Right kidney (tissue), 1 donor: ENCODE results near the gene TMPRSS2.

Experiments
- DNase-seq: peaks from one replicate; pipeline ENCODE4 v3.0.0-alpha.2; 2016

Gene TMPRSS2

DNA sequence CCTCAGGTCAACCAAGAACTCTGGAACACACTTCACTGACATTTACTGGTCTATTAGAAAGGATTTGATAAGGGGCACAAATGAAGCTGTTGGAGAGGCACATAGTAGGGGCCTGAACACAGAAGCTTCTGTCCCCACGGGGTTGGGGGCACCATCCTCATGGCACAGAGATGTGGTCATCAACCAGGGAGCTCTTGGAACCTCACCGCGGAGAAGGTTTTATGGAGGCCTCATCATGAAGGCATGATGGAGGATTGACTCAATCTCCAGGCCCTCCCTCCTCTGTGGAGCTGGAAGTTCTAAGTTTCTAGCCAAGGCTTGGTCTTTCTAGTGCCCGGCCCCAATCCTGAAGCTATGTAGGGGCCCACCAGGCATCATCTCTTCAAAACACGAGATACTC lies 58.3 kb downstream of the TMPRSS2 start:
- DNase-seq = no peak

DNA sequence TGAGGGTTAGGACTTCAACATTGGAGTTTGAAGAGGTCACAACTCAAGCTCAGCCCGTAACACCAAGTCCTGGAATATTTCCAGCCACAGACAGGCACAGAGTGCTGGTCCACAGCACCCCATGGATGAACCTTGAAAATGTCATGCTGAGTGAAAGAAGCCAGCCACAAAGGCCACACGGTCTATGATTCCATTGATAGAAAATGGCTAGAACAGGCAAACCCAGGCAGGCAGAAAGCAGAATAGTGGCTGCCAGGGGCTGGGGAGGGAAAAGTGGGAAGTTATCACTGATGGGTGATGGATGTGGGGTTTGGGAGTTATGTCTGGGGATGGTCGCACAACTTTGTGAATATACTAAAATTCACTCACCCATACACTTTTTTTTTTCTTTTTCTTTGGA lies 60.6 kb downstream of the TMPRSS2 start:
- no peak for DNase-seq

DNA sequence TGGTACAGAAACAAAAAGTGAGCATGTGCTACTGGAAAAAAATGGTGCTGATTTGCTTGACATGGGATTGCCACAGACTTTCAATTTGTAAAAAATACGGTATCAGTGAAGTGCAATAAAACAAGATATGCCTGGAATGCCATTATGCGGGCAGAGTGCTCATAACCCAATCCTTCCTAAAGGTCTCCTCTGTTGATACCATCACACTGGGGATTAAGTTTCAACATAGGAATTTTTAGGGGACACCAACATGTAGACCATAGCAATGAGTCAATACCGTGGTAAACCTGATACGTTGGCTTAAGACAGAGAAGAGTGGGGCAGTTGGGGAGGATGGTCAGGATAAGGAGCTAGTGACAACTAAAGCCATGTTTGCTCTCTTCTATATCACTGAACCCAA lies 61.4 kb downstream of the TMPRSS2 start:
- no peak for DNase-seq

DNA sequence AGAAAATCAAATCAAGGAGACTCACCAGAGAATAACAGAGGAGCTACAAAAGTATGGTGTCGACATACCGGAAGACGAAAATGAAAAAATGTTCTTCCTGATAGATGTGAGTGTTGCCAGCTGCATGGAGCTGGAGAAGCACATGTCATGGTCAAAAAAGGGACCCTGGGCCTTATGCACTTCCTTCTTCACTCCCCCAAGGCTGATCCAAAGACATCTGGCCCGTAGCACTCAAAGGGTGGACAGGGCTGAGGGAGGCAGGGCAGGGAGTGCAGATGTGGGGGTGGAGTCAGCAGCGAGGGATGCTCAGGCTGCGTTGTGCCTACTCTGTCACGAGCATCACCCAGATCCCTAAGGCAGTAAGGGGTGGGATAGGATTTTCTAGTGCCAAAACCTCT lies 62.5 kb downstream of the TMPRSS2 start:
- DNase-seq = no peak

DNA sequence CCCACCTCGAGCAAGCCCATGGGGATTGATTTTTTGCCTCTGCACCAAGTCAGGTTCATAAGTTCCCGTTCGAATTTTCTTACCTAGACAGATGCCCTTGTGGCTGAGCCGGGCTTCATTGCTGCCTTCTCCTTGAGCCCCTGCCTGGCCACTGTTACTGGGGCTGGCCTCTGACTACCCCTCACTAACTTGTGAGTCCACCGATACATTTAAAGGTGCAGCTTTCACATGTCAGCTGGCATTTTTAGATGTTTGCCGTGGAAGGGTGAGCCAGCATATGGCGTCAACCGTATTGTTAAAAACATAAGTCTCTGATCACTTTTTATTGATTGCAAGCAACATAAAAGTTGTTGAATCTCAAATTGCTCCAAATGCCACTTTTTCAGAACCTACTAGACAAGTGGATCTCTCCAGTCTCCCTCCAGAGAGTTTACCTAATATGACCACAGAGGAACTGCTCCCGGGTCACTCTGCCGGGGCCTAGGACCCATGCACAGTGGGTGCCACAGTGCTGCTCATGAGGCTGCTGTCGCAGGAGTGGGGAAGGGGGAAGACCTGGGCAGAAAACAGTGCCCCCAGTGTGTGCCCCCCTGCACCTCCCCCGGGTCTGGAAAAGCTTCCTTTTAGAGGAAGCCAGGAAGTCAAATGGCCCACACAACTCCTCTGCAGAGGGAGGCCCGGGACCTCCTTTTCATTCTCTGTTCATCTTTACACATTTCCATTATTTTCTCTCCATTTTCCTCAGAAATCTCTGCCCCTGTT lies 63.1 kb downstream of the TMPRSS2 start:
- DNase-seq = no peak

DNA sequence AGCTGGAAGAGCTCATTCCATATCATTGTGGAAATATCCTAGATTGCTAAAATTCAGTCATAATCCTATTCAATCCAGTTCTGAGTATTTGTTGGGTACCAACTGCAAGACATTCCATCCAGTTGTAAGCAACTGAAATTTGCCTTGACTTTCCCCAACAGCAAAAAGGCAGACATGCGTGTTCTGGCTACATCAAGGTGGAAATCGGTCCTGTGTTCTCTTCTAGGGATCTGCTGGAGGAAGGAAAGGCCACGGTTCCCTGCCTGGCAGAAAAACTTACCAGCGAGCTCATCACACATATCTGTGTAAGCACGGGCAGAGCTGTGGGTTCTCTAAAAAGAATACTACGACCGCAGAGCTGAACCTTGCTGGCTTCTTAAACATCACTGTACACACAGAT lies 64.4 kb downstream of the TMPRSS2 start:
- DNase-seq = no peak

DNA sequence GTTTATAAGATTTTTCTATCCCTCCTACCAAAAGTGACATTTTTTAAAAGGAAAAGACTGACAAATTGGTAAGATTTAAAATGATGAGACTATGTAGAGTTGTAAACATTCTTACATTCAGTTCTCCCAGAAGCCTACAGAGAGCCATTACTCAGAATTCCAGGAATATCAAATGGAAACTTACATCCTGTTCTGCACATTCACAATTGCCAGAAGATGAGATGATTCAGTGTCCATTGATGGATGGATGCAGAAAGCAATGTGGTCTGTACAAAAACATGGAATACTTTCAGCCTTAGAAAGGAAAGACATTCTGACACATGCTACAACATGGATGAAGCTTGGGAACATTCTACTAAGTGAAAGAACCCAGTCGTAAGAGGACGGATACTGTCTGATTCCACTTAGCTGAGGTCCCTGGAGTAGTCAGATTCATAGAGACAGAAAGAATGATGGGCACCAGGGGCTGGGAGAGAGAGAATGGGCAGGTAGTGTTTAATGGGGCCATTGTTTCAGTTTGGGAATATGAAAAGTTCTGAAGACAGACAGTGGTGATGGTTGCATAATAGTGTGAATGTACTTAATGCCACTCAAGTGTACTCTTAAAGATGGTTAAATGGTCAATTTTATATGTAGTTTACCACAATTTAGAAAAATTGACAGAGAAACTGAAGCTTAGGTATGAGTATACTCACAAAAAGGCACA lies 65.3 kb downstream of the TMPRSS2 start:
- no peak for DNase-seq

DNA sequence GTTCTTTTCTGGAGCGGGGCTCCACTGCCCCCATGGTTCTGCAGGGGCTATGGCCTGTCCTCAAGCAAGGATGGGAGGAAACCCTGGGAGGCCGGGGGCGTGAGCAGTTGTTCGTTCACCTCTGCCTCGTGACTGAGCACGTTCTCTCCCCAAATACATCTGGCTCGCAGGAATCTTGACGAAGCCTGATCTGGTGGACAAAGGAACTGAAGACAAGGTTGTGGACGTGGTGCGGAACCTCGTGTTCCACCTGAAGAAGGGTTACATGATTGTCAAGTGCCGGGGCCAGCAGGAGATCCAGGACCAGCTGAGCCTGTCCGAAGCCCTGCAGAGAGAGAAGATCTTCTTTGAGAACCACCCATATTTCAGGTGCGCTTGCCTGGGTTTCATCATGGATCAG lies 66.4 kb downstream of the TMPRSS2 start:
- DNase-seq = no peak

DNA sequence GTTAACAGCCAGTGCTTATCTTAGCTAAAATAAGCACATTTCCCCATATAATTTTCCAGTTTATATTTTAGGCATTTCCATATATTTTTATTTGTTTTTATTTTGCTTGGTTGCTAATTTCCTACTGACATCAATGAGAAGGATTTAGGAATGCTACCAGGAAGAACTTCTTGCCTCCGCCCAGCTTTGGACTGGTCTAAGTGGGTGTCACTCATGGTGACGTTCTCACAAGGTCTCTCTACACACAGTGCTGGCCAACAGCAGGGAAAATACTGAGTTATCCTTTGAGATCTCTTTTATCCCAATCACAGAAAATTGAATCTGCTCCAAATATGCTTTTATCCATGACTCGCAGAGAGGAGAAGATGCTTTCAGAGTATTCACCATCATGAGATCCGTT lies 68.7 kb downstream of the TMPRSS2 start:
- no peak for DNase-seq

DNA sequence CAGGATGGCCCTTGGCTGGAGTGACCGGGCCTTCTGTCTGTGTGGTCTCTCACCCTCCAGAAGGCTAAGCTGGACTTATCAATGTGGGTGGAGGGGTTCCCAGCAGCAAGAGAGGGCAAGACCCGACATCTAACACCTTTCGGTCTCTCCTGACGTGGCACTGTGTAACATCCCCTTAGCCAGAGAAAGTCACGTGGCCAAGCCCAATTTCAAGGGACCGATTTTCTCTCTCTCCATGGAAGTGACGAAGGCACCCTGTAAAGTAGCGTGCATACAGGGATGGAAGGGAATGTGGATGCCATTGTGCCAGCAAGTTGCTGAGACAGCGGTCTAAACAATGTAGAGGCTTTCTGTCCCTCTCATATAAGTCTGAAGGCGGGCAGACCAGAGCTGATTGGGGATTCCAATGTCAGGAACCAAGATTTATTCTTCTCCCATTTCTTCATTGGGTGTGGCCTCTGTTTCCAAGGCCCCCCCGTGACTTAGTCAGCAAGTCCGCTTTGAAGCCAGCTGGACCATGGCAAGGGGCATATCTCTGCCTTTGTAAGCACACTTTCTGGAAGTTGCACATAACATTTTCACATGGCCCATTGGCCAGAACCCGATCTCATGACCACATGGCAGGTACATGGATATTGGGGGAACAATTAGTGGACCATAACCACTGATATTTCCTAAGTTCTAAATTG lies 69.4 kb downstream of the TMPRSS2 start:
- DNase-seq = no peak

DNA sequence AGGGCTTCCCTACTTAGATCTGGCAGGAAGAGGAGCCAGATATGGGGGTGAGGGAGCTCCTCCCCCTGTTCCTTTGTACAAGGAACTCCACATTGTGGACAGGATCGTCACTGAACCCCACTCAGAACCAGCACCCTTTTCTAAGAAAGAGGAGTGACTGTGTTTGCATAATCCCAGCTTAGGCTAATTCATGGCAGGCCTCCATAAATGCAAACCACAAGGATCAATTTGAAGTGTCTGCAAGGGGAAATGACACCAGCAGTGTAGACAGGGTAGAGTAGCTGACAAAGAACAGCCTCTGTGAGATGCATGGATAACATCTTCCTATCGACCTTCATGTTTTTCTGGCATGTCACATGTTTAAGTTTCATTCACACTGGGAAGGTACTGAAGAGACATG lies 70.2 kb downstream of the TMPRSS2 start:
- DNase-seq = no peak

DNA sequence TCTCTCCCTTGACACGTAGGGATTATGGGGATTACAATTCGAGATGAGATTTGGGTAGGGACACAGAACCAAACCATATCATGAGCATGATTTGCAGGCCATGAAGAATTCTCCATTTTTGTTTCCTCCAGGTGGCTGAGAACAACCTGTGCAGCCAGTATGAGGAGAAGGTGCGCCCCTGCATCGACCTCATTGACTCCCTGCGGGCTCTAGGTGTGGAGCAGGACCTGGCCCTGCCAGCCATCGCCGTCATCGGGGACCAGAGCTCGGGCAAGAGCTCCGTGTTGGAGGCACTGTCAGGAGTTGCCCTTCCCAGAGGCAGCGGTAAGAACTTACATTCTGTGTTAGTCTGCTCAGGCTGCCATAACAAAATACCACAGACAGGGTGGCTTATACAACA lies 72.3 kb downstream of the TMPRSS2 start:
- no peak for DNase-seq

DNA sequence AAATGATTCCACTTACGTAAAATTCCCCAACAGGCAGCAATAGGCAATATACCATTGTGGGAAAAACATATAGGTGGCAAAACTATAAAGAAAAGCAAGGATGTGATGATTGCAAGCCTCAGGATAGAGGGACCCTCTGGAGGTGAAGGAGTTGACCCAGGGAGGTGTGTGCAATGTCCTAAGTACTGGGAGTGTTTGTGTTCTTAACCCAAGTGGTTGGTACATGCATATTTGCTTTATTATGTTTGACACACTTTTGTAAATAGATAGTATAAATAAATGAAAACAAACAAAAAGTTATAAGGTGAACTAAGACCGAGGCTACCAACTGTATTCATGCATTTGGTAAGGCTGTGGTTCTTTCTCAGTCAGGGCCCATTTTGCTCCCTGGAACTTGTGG lies 74.4 kb downstream of the TMPRSS2 start:
- DNase-seq = no peak

DNA sequence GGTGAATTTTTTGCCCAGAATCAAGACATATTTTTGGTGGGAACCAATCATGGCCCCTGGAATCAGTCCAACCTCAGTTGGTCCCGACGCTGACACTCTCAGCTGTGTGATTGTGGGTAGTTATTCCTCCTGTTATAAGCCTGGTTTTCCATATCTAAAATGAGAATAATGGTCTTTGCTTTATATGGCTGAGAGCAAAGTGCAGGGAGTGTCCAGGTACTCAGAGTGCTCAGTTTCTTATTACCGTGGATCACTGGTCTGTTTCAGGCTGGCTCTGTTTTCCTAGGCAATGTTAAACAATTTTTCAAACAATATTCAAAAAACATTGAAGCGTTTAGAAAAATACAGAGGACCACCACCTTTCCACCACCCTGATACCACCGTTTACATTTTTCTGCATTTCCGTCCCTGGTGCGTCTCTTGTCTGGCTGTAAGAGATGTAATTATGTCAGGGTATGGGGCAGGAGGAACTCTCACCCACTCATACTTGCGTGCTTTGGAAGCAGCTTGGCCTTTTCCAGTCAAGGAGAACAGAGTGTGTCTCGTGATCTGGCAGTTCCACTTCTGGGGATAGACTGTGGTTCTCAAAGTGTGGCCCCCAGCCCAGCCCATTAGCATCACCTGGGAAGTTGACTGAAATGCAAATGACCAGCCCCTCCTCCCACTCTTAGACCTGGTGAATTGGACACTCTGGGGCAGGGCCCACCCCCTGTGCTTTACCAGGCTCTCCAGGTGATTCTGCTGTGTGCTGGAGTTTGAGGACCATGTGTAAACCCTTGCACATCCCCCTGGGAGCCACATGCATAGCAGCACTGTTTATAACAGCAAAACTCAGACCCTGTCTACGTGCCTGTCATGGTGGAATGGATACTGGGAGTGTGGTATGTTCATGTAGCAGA lies 75.1 kb downstream of the TMPRSS2 start:
- DNase-seq = no peak

DNA sequence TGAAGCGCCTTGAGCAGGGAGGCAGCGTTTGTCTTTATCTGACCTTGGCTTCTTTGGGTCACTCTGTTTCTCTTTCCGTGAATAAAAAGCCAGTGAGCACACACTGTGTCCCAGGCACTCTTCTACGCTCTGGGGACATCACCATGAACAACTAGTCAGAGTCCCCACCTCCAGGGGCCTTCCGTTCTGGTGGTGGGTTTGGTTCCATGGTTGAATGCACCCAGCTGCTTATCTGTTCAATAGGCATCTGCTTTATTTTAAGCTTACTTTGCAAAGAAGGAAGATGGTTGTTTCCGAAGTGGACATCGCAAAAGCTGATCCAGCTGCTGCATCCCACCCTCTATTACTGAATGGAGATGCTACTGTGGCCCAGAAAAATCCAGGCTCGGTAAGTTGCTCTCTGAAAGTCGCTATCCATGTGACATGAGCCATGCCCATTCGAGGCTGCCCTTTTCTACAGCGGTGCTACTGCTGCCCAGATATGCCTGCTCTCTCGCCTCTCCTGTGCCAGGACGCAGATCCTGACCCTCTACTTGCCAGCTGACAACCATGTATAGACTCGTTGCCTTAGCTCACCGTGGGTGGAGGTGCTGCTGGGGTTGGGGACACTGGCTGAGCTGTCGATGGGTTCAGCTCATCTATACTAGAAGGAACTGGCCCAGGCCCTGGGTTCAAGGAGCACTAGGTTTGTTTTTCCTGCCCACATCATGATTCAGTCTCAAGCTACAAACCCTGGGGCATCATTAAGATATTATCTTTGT lies 76.0 kb downstream of the TMPRSS2 start:
- DNase-seq = no peak

DNA sequence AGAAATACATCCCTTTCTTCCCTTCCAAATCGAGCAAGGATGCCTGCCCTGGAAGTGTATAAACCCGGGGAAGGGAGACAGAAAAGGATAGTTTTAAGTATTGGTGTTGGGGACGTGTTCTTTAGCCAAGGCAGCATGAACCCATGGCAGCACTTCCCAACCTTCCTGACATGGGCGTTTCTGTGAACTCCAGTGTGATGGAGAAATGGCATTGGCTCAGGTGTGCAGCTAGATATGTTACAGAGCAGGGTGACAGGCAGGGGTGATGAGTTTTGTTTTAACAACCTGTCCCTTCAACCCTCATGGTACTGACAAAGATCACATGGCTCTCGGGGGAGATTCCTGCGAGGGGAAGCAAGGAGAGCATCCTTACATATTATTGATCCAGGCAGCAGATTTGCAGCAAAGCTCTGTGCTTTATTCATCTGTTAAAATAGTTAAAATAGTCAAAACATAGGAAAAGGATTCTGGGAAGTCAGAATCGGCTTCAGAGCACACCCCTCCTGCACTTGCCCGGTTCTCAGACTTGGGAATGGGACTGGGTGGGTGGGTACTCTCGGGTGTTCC lies 78.0 kb downstream of the TMPRSS2 start:
- no peak for DNase-seq

DNA sequence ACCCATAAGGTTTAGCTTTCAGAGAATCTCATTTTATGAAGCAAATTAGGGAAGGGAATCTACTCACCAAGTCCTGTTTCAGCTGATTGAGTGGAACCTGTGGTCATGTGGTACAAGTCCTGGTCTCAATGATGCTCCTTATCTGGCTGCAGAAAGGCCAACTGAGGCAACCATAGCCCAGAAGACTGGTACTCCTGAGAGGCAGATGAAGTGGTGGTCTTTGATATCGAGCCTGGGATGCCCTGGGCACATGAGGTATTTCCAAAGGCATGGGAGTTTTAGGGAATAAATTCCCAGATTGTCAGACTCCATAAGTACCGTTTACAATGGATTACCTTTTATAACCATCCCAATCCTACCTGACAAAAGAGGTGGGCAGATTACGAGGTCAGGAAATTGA lies 78.7 kb downstream of the TMPRSS2 start:
- DNase-seq = no peak

DNA sequence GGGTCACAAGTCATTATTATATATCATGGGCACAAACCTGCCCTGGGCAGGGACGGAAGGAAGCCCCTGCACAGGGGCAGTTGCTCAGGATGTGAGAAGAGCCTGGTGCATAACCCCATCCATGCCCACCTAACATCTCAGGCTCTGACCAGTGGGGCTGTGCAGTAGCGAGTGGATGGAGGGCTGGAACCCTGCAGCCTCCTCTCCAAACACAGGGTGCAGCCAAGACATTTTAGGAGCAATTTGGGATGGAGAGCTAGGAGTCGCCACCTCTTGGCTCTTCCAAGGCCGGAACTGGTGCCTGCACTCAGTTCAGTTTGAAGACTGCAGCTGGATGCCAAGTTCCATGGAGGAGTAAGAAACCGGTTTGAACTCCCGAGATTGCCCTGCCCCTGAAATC lies 79.1 kb downstream of the TMPRSS2 start:
- no peak for DNase-seq

DNA sequence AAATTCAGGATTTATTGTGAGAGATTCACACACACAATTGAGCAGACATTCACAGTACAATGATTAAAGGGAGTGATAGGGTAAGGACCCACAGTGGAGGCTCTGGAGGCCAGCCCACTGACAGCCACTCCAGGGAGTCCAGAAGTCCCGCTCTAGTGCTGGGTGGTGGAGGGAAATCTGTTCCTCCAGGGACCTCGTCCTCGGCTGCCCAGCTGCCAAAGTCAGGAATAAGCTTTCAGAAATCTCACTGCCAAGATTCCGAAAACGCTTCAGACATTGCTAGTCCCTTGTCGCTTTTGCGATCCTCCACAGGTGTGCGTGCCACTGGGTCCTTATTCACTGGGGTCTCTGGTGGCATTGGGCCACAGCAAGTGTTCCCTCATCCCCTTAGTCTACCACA lies 79.6 kb downstream of the TMPRSS2 start:
- DNase-seq = no peak

DNA sequence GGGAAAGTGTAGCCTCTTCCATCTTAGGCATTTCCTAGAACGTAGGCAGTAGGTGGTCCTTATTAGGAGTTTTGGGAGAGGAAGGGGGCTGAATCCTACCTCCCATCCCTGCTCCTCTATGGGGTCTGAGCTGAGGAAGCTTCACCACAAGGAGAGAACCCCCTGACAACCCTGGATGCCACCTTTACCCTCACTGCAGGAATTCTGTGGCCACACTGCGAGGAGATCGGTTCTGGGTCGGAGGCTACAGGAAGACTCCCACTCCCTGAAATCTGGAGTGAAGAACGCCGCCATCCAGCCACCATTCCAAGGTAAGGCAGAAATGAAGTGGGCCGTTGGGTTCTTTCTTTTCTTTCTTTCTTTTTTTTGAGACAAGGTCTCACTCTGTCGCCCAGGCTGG lies 80.4 kb downstream of the TMPRSS2 start:
- DNase-seq = no peak

DNA sequence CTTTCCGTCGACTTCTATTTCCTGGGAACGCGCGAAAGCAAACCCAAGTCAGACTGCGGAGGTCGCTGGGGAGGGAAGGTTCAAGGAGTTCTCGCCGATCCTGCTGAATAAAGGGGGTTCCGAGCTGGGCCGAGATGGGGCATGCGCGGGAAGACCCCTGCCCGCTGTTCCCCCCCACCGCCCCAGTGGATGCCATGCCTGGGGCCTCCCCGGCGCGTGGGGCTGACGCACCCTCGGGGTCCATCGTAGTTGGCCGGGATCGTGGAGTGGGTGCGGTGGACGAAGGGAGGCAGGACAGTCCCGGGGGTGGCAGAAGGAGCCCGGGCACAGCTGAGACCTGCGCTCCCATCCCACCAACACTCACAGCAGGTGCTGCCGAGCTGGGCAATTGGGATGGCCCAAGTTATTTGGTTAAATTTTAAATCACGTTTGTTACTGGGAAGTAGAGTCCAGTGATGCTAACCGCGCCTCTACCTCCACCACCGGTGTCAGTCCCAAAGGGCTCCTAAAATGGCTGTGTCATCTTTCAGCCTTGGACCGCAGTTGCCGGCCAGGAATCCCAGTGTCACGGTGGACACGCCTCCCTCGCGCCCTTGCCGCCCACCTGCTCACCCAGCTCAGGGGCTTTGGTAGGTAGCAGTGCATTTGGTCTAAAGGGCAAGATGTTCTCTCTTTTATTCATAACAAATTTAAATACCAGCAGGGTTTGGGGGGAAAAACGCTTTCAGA lies 81.1 kb downstream of the TMPRSS2 start:
- peak; percentile 28 for DNase-seq
